GM21717 (cell line): Measurements from ENCODE around the gene EGFL7.

Experiments
- ATAC-seq: cut with Tn5 transposase; IDR thresholded peaks from one replicate; pipeline ENCODE4 v1.9.1; 2021; ENCODE audit warnings: mild to moderate bottlenecking, moderate library complexity; ENCODE audit not compliant: unreplicated experiment

The EGFL7 gene

DNA sequence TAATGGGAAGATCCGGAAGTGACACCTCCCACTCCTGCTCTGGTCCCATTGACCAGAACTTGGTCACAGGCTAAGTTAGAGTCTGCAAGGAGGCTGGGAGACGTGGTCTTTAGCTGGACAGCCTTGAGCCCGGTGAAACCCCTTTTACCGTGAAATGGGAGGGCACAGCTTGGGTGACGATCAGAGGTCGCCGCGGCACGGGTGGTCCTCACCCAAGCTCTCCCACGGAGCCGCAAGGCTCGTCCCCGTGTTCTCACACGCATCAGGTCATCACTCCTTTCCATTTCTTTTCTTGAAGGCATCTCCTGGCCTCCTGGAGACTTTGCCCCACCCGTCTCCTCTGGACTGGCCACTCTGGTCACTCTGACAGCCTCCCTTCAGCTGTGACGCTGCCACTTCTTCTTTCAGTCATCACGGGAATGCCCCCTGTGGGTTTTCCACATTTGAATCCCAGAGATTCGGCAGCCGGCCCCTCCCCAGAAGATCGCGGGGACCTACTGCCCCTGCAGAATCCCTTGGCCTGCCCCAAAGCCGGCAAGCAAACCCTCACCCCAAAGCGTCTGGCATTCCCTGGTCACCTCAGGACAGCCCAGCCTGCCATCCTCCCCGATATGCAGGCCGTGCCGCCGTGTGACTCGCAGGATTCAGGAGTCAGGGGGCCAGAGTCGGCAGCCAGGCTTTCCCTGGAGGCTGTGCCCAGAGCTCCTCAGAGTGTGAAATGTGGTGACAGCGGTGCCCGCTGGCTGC lies 18.9 kb upstream of the EGFL7 start:
- no peak for ATAC-seq

GRCh38 chr9:136644343-136644592 lies 18.4 kb upstream of the EGFL7 start:
- no peak for ATAC-seq

GRCh38 chr9:136644593-136645351 lies 17.9 kb upstream of the EGFL7 start:
- no peak for ATAC-seq

GRCh38 chr9:136645352-136645902 lies 17.3 kb upstream of the EGFL7 start:
- ATAC-seq, result no peak

- no peak for ATAC-seq
These were observed 16.6 kb upstream of the EGFL7 start for GRCh38 chr9:136645903-136646754.

DNA sequence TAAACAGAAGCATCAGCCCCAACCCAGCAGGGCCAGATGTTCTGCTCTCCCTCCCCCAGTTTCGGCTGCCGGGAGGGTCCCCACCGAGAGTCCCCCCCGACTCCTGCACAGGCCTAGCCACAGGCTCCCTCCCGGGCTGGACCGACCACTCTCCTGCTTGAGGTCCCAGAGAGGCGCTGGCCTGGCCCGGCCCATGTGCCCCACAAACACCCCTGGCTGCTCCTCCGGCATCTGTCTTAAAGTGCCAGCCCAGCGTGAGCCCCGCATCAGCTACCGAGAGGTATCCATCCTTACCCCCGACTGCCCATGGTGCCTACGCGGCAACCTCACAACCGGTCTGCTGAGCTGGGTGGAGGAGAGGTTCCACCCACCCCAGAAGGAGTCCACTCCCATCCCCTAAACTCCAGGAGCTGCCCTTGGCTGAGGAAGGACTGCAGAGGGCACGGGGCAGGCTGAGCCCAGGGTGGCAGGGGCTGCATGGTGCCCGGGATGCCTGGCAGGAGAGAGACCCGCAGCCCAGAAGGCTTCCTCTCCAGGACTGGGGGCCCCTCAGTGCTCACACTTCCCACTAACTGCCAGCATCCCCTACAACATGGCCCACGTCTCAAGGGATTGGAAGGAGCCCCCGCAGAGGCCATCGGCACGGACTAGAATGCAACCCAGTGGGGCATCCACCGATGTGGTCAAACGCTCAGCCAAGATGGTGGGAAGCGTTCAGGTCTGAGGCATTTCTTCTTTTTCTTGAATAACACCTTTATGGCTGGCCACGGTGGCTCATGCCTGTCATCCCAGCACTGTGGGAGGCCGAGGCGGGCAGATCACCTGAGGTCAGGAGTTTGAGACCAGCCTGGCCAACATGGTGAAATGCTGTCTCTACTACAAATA lies 15.6 kb upstream of the EGFL7 start:
- ATAC-seq, result no peak

DNA sequence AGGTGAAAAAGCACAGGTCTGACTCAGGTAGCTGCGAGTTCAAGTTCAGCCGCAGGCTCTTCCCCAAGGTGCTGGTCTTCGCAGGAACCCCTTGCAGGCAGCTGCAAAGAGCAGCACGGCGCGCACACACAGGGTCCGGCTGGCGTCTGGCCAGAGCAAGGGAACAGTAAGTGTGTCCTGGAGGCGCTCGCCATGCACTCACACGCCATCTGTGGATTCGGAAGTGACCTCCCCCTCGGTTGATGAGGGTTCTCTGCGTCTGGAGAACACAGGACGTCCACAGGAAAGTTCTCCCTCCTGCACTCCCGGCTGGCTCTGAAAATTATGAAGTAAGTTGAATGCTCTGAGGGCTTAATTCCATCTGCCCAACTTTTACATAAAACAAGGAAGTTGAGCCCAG lies 14.0 kb upstream of the EGFL7 start:
- no peak for ATAC-seq

DNA sequence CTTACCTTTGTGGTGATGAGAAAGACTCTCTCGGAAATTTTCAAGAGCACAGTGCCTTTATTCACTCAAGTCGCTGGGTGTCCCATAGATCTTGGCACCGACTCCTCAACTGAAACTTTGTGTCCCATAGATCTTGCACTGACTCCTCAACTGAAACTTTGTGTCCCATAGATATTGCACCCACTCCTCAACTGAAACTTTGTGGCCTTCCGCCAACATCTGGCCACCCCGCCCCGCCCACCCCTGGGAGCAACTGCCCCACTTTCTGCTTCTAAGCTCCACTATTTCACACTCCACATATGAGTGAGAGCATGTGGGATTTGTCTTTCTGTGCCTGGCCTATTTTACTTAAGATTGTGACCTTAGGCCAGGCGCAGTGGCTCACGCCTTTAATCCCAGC lies 12.7 kb upstream of the EGFL7 start:
- ATAC-seq, result no peak

- ATAC-seq, result no peak
These were observed 12.1 kb upstream of the EGFL7 start for GRCh38 chr9:136650648-136651047.

DNA sequence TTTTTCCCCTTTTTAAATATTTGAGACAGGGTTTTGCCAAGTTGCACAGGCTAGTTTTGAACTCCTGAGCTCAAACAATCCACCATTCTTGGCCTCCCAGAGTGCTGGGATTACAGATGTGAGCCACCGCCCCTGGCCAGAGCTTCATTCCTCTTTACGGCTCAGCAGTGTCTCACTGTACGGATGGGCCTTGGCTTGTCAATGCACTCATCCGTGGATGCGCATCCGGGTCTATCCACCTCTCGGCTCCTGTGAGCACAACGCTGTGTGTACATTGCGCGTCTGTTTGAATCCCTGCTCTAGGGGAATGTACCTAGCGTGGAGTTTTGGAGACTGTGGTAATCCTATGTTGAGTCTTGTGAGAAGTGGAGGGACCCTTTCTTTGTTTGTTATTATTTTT lies 10.9 kb upstream of the EGFL7 start:
- no peak for ATAC-seq

DNA sequence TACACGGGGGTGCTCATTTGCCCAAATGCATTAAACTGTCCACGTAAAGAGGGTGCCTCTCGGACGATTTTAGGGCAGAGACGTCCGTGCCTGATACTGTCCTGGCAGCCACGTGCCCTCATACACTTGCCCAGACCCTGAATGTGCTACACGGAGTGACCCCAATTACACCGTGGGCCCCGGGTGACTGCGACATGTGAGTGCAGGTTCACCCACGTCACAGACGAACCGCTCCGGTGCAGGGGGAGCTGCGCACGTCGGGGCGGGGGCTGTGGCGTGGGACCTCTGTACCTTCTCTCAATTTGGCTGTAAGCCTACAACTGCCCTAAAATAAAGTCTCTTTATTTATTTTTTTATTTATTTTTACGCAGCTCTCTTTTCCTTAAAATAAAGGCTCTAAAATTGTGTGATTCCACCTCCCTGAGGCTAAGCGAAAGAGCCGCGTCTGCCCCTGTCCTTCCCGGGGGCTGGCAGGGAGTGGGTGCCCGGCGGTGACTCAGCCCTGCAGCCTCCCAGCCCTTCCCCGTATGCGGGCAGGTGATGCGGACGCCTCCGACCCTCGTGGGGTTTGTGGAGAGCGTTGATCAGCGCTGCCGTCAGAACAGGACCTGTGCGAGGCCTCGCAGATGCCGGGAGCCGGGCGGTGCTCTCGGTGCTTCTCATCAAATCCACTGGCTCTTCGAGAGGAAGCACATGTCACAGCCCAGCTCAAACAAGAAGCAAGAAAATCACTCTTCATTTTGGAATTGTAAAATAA lies 9.2 kb upstream of the EGFL7 start:
- ATAC-seq, result no peak

- no peak for ATAC-seq
These were observed 7.7 kb upstream of the EGFL7 start for GRCh38 chr9:136654820-136655535.

DNA sequence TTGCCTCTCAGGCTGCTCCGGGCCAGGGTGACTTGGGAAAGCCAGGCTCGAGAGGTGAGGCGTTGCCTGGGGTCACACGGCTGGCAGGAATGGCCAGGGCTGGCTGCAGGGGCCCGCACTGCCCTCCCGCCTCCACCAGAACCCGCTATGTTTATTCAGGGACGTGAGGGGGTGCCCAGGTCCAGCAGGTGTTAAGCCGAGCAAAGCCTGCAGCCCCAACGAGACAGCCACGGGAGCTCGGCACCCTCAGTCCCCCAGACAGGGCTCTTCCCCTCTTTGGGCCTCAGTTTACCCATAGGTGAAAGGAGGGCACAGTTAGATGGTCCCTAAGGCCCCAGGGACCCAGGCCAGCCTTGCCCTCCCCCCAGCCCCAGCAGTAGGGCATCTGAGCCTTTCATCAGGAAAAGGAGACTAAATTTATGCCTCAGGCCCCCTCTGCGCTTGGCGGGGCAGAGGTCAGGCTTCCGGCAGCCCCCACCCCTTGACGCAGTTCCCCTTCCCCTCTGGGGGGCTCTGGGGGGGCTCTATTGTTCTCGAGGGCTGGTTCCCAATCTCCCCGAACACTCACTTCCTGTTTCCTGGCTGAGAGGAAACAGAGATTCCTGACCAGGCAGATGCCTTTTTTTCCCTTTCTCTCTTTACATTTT lies 7.1 kb upstream of the EGFL7 start:
- no peak for ATAC-seq

- no peak for ATAC-seq
These were observed 6.5 kb upstream of the EGFL7 start for GRCh38 chr9:136656183-136656738.

- ATAC-seq, result no peak
These were observed 5.7 kb upstream of the EGFL7 start for GRCh38 chr9:136656795-136657611.

GRCh38 chr9:136657974-136658848 lies 4.5 kb upstream of the EGFL7 start:
- no peak for ATAC-seq
